HepG2 (cell line): ENCODE results near the gene IRF1. TPM values are rescaled to one million over a fixed set of nuclear protein-coding genes. Genes with fewer than 3 reads are reported as not detected.
A peak's percentile ranks its signal among the peaks of the same experiment; 100 is the strongest.

Experiments used
- GATAD2A ChIP-seq: IDR thresholded peaks from 2 replicates; pipeline ENCODE4 v1.6.1; 2016
- GRHL1 ChIP-seq: sonication (generic); formaldehyde crosslinking; conservative IDR thresholded peaks from 2 replicates; pipeline ENCODE4 v1.8.0; 2022; ENCODE audit warnings: missing genetic modification reagents
- PBX2 ChIP-seq: IDR thresholded peaks from 2 replicates; pipeline ENCODE4 v1.6.1; 2016; ENCODE audit warnings: control low read depth
- PLRG1 ChIP-seq: fragments of 450-650 bp; conservative IDR thresholded peaks from 2 replicates; pipeline ENCODE4 v1.6.1; 2016
- SP1 ChIP-seq, 2 experiments: fragments of 450-650 bp in 1 of 2; sonication (generic) in 1 of 2; formaldehyde crosslinking in 1 of 2; IDR thresholded peaks; 2 replicates each; pipeline versions ENCODE4 v1.4.0 to v1.6.1; 2016 to 2020; ENCODE audit warnings: missing genetic modification reagents in 1 of 2
- STAT6 ChIP-seq: sonication (generic); formaldehyde crosslinking; IDR thresholded peaks from 2 replicates; pipeline ENCODE4 v1.4.0; 2020; ENCODE audit warnings: missing genetic modification reagents, mild to moderate bottlenecking, borderline replicate concordance
- ZBTB49 ChIP-seq: sonication (generic); formaldehyde crosslinking; IDR thresholded peaks from 2 replicates; pipeline ENCODE4 v1.4.0; 2020; ENCODE audit warnings: missing genetic modification reagents, borderline replicate concordance
- ZNF160 ChIP-seq: sonication (generic); formaldehyde crosslinking; IDR thresholded peaks from 2 replicates; pipeline ENCODE4 v1.8.0; 2022; ENCODE audit warnings: mild to moderate bottlenecking, inconsistent platforms, missing genetic modification reagents
- ZNF430 ChIP-seq: sonication (generic); formaldehyde crosslinking; IDR thresholded peaks from 2 replicates; pipeline ENCODE4 v1.9.0; 2021; ENCODE audit warnings: mild to moderate bottlenecking, missing genetic modification reagents
- ZNF513 ChIP-seq: sonication (generic); formaldehyde crosslinking; conservative IDR thresholded peaks from 2 replicates; pipeline ENCODE4 v1.5.0; 2020; ENCODE audit warnings: missing genetic modification reagents
- ZNF574 ChIP-seq: sonication (generic); formaldehyde crosslinking; IDR thresholded peaks from 2 replicates; pipeline ENCODE4 v1.4.0; 2020; ENCODE audit warnings: missing genetic modification reagents
- ZNF816 ChIP-seq: sonication (generic); formaldehyde crosslinking; IDR thresholded peaks from 2 replicates; pipeline ENCODE4 v1.8.0; 2022; ENCODE audit warnings: missing genetic modification reagents, mild to moderate bottlenecking, borderline replicate concordance
- ZSCAN20 ChIP-seq: sonication (generic); formaldehyde crosslinking; IDR thresholded peaks from 2 replicates; pipeline ENCODE4 v1.4.0; 2020; ENCODE audit warnings: missing genetic modification reagents, mild to moderate bottlenecking, borderline replicate concordance
- polyA plus RNA-seq, 8 experiments: library from polyadenylated mRNA; depleted of rRNA in 3 of 8; stranded (reverse) in 7 of 8; unstranded in 1 of 8; fragments of >200 nt; fragmentation: Illumina TruSeq in 4 of 8; extraction: Trizol in 4 of 8; gene quantifications; 2 replicates each; pipeline versions ENCODE4 v1.2.1 to v1.2.3, GENCODE V29; 2011 to 2016; ENCODE audit warnings: low read depth in 4 of 8, missing spikeins in 1 of 8, mixed read lengths in 1 of 8; ENCODE audit not compliant: insufficient read depth in 1 of 8
- total RNA-seq, 5 experiments: library from RNA; depleted of rRNA; stranded (reverse); fragments of >200 nt; fragmentation: Illumina TruSeq; extraction: Trizol; gene quantifications; 2 replicates each; pipeline ENCODE4 v1.2.3, GENCODE V29; 2016; ENCODE audit warnings: low read depth in 1 of 5

The IRF1 gene
- total and polyA plus RNA-seq, 2 of the 13 experiments (the other 11 are each of a cell fraction or from before 2014, with no cell fraction given) = 4.1 to 8.8 TPM

- TF ChIP-seq ZNF160 (0 out of 2 replicates have a peak, but pooled peaks have one; percentile 66), ZNF513 (CRISPR knock-in tag) (0 out of 2 replicates have a peak, but pooled peaks have one; percentile 75), SP1 (IDR thresholded peaks at IDR 0.05) (no peak), SP1 (CRISPR knock-in tag; IDR thresholded peaks at IDR 0.05) (peak; percentile 51; the same call in 1 of the 2 replicates), ZSCAN20 (CRISPR knock-in tag) (peak; percentile 83; the same call in 1 of the 2 replicates), GRHL1 (CRISPR knock-in tag) (no peak), ZNF430 (peak; percentile 52; the same call in 1 of the 2 replicates), ZBTB49 (CRISPR knock-in tag) (no peak), GATAD2A (CRISPR knock-in tag) (0 out of 2 replicates have a peak, but pooled peaks have one; percentile 2), ZNF574 (peak; percentile 63), PBX2 (CRISPR knock-in tag) (no peak), ZNF816 (CRISPR knock-in tag) (peak; percentile 98; the same call in 1 of the 2 replicates), STAT6 (CRISPR knock-in tag) (0 out of 2 replicates have a peak, but pooled peaks have one; percentile 20), PLRG1 (no peak)
Measured at GRCh38 chr5:132490484-132491367, at the start of gene IRF1 (continued).
